Hepatocyte (in vitro differentiated cells): ENCODE measurements around the gene ALX3. TPM values are rescaled to one million over a fixed set of nuclear protein-coding genes. Genes with fewer than 3 reads are reported as not detected.

Experiments
- DNase-seq: peaks from one replicate; pipeline ENCODE4 v3.0.0-alpha.2; 2016; ENCODE audit warnings: low spot score
- H2AFZ ChIP-seq: fragments of 200-600 bp; sonication (generic); 2 replicates; pipeline ENCODE4 v1.6.0; 2016; ENCODE audit warnings: antibody characterized with exemption, mild to moderate bottlenecking
- H3K27ac ChIP-seq: fragments of 200-600 bp; sonication (generic); 2 replicates; pipeline ENCODE4 v1.5.1; 2016; ENCODE audit warnings: mild to moderate bottlenecking
- H3K27me3 ChIP-seq: fragments of 200-600 bp; sonication (generic); 2 replicates; pipeline ENCODE4 v1.6.1; 2016
- H3K36me3 ChIP-seq: fragments of 200-600 bp; sonication (generic); replicated peaks from 2 replicates; pipeline ENCODE4 v1.5.1; 2016; ENCODE audit warnings: low read depth; ENCODE audit not compliant: insufficient read depth
- H3K4me1 ChIP-seq: fragments of 200-600 bp; sonication (generic); 2 replicates; pipeline ENCODE4 v1.5.1; 2016; ENCODE audit warnings: mild to moderate bottlenecking, moderate library complexity; ENCODE audit not compliant: insufficient read depth
- H3K4me2 ChIP-seq: fragments of 200-600 bp; sonication (generic); 2 replicates; pipeline ENCODE4 v1.6.0; 2016
- H3K4me3 ChIP-seq: fragments of 200-600 bp; sonication (generic); 2 replicates; pipeline ENCODE4 v1.5.1; 2016; ENCODE audit warnings: mild to moderate bottlenecking
- H3K79me2 ChIP-seq: fragments of 200-600 bp; sonication (generic); 2 replicates; pipeline ENCODE4 v1.6.0; 2017; ENCODE audit warnings: mild to moderate bottlenecking
- H3K9me2 ChIP-seq: fragments of 200-600 bp; sonication (generic); replicated peaks from 2 replicates; pipeline ENCODE4 v1.6.0; 2017; ENCODE audit warnings: mild to moderate bottlenecking; ENCODE audit not compliant: insufficient read depth
- H3K9me3 ChIP-seq: fragments of 200-600 bp; sonication (generic); 2 replicates; pipeline ENCODE4 v1.5.1; 2016; ENCODE audit warnings: low read depth, mild to moderate bottlenecking
- H4K20me1 ChIP-seq: fragments of 200-600 bp; sonication (generic); 2 replicates; pipeline ENCODE4 v1.6.0; 2016; ENCODE audit warnings: mild to moderate bottlenecking; ENCODE audit not compliant: insufficient read depth, poor library complexity, severe bottlenecking
- EZH2 ChIP-seq: fragments of 200-600 bp; sonication (generic); IDR thresholded peaks from 2 replicates; pipeline ENCODE4 v1.6.1; 2016; ENCODE audit warnings: antibody characterized with exemption, mild to moderate bottlenecking, borderline replicate concordance
- EZH2phosphoT487 ChIP-seq: fragments of 200-600 bp; sonication (generic); IDR thresholded peaks from one replicate; pipeline ENCODE4 v1.6.1; 2018; ENCODE audit warnings: antibody characterized with exemption, mild to moderate bottlenecking, low read depth, moderate library complexity; ENCODE audit not compliant: unreplicated experiment, severe bottlenecking
- WGBS: methylation state at CpG from one replicate; pipeline ENCODE4 v1.1.6; 2016; ENCODE audit warnings: low lambda C conversion rate; ENCODE audit errors: missing lambda C conversion rate; 5-methylcytosine and 5-hydroxymethylcytosine counted together
- polyA plus RNA-seq: library from polyadenylated mRNA; unstranded; fragments of >200 nt; fragmentation: Nextera tagmentation; extraction: Ambion mirVana; gene quantifications from 2 replicates; pipeline ENCODE4 v1.2.1, GENCODE V29; 2016
- total RNA-seq: library from RNA; depleted of rRNA; stranded (reverse); fragments of >200 nt; gene quantifications from 2 replicates; pipeline ENCODE4 v1.2.3, GENCODE V29; 2014
- TF ChIP-seq, protein P1 (sequence below): fragments of 200-600 bp; sonication (generic); IDR thresholded peaks from 2 replicates; pipeline ENCODE4 v1.5.1; 2016; ENCODE audit warnings: antibody characterized with exemption, mild to moderate bottlenecking; ENCODE audit not compliant: poor library complexity

The ALX3 gene
- total and polyA plus RNA-seq, 2 experiments from 2014 or later = 0.27 to 0.92 TPM

DNA sequence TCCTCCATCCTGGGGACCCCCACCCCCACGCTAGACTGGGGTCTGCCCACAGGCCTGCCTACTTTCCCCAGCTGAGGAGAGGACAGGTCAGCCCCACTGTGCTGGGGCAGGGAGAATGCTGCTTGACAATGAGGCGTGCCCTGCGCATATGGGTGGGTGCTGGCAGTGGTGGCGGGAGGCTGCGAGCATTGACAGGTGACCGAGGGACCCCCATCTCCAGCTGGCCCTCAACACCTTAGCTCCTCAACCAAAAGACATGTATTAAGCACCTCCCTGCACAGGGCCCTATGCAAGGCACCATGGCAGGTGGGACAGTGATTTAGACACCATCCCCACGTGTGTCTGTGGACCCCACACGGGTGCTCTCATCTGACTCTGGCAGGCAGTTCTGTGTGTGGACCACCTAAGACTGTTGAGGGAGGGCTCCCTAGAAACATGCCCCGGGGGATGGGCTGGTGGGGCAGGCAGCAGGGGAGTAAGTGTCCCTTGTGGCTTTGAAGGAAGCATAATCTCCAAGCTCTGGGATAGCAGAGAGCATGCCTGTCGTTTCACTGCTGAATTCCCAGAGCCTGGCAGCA lies 18.4 kb upstream of the ALX3 start:
- H3K27me3 ChIP-seq = peaks cover 47% of the 10 kb centered on the region
- 77% methylated on average over 10 of the region's 10 CpGs for WGBS
- no peaks in the 10 kb centered on the region for H3K36me3 ChIP-seq
- H2AFZ ChIP-seq = no peak overlapping the region
- DNase-seq = no peak
- no peak overlapping the region for H3K4me3 ChIP-seq
- H3K4me1 ChIP-seq = peaks cover 12% of the 10 kb centered on the region
- H3K9me2 ChIP-seq = no peaks in the 10 kb centered on the region
- no peak overlapping the region for H3K27ac ChIP-seq
- no peaks in the 10 kb centered on the region for H3K9me3 ChIP-seq
- H4K20me1 ChIP-seq = no peaks in the 10 kb centered on the region
- no peaks in the 10 kb centered on the region for H3K79me2 ChIP-seq
- no peak overlapping the region for H3K4me2 ChIP-seq
- TF ChIP-seq EZH2 = no peak
- no peak for TF ChIP-seq EZH2phosphoT487
- TF ChIP-seq, protein P1, sequence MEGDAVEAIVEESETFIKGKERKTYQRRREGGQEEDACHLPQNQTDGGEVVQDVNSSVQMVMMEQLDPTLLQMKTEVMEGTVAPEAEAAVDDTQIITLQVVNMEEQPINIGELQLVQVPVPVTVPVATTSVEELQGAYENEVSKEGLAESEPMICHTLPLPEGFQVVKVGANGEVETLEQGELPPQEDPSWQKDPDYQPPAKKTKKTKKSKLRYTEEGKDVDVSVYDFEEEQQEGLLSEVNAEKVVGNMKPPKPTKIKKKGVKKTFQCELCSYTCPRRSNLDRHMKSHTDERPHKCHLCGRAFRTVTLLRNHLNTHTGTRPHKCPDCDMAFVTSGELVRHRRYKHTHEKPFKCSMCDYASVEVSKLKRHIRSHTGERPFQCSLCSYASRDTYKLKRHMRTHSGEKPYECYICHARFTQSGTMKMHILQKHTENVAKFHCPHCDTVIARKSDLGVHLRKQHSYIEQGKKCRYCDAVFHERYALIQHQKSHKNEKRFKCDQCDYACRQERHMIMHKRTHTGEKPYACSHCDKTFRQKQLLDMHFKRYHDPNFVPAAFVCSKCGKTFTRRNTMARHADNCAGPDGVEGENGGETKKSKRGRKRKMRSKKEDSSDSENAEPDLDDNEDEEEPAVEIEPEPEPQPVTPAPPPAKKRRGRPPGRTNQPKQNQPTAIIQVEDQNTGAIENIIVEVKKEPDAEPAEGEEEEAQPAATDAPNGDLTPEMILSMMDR = no peak

DNA sequence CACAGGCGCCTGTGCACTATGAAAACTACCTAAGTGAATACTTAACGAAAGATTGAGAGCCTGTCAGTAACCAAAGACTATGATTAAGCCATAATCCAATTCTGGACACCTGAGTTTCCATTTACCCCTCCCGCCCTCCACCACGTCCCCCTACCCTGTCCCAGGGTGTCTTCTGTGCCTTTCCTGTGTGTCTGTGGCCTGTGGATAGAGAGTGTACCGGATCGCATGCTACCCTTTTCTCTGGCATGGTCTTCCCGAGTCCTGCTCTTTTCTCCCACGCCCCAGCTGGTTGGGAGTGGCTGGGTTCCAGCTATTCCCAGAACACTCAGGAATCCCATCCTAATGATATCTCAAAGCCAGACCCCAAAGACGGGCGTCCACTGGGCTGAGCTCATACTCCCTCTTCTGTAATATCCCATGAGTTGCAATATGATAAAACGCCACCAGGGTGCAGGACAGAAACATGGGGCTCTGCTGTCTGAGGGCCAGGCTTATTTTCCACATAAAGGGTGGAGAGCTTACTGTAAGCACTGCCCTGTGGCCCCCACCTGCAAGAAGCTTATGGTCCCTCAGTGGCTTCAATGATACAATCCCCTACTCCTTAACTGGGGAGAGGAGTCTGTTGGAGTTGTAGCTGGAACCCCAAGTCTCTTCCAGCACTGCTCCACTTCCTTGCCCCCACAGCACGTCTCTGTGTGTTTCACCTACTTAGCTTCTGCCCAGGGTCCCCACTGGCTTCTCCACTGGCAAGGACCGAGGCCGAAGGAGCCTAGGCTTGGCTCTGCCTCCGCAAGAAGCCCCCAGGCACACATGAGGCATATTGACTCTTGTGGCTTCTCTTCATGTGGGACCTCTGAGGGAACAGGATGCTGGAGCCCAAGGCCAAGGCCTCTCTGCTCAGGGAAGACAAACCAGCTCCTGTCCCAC lies 17.6 kb upstream of the ALX3 start:
- no peak for TF ChIP-seq EZH2
- TF ChIP-seq, protein P1 = peak; percentile 49
- H3K4me3 ChIP-seq = no peak overlapping the region
- 66% methylated on average over 15 of the region's 15 CpGs for WGBS

GRCh38 chr1:110086961-110087360 lies 16.5 kb upstream of the ALX3 start:
- Histone ChIP-seq H3K27ac (no peak overlapping the region), H2AFZ (no peak overlapping the region), H3K4me1 (peaks cover 18% of the 10 kb centered on the region), H3K4me2 (no peak overlapping the region), H3K9me2 (no peaks in the 10 kb centered on the region), H3K36me3 (no peaks in the 10 kb centered on the region), H3K27me3 (peaks cover 62% of the 10 kb centered on the region), H3K9me3 (no peaks in the 10 kb centered on the region), H3K4me3 (no peak overlapping the region), H3K79me2 (no peaks in the 10 kb centered on the region), H4K20me1 (no peaks in the 10 kb centered on the region)
- TF ChIP-seq EZH2phosphoT487 (no peak), EZH2 (no peak)
- TF ChIP-seq, protein P1 = no peak
- WGBS = 72% methylated on average over 4 of the region's 4 CpGs
- DNase-seq = no peak

More for the DNA sequence above, 17.6 kb upstream of the ALX3 start:
- Histone ChIP-seq H3K79me2 (no peaks in the 10 kb centered on the region), H3K9me2 (no peaks in the 10 kb centered on the region), H3K9me3 (no peaks in the 10 kb centered on the region), H3K27me3 (peaks cover 54% of the 10 kb centered on the region), H3K4me2 (no peak overlapping the region), H3K36me3 (no peaks in the 10 kb centered on the region), H4K20me1 (no peaks in the 10 kb centered on the region), H3K4me1 (peaks cover 18% of the 10 kb centered on the region), H3K27ac (no peak overlapping the region), H2AFZ (no peak overlapping the region)
- DNase-seq = peak; percentile 76
